ENCODE data around the gene ERN1. TPM values are rescaled to one million over a fixed set of nuclear protein-coding genes. Genes with fewer than 3 reads are reported as not detected.
A peak's percentile ranks its signal among the peaks of the same experiment; 100 is the strongest.

ERN1 gene
- total RNA-seq, 1 donor = 12.7 TPM

DNA sequence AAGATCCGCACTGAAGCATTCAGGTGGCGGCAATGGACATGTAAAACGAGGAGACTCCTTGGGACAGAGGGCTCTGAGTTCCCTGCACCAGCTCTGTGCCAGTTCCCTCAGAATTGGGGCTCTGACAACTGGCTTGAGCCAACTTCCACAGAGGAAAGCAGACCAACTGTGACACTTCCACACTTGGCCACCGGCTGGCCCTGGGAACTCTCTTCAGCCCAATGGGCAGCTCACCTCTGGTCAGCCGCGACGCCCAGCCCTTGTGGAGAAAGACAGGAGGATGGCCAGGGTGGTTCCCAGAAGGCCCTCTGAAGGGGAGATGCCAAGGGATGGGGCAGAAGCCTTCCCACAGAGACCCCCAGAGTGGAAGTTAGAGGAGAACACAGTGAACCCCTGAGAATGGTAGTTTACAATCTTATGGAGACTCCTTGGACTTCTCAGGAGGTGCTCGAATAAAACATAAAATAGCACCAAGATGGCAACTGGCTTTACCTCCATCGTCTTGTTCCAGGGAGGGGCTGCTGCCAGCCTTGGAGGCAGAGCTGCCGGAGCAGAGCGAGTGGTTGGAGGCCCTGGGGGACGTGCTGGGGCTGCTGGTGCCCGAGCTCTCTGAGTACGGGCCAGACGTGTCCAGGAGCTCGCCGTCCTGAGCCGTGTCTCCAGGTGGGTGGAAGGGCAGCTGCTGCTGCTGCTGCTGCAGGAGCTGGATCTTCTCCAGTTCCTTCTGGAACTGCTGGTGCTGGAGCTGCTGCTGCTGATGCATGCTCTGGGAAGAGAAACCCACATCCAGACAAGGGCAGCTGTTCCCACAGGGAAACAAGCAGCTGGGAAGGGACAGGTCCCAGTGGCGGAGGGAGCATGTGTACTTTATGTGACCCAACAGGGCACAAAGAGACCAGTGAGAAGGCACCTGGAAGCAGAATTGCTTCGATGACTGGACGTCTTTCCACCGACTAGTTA is 74.5 kb downstream of the ERN1 start:
- peak; percentile 81 for DNase-seq (ENCODE audit: insufficient read length, low spot score, missing footprints)
- TF ChIP-seq, protein P1, sequence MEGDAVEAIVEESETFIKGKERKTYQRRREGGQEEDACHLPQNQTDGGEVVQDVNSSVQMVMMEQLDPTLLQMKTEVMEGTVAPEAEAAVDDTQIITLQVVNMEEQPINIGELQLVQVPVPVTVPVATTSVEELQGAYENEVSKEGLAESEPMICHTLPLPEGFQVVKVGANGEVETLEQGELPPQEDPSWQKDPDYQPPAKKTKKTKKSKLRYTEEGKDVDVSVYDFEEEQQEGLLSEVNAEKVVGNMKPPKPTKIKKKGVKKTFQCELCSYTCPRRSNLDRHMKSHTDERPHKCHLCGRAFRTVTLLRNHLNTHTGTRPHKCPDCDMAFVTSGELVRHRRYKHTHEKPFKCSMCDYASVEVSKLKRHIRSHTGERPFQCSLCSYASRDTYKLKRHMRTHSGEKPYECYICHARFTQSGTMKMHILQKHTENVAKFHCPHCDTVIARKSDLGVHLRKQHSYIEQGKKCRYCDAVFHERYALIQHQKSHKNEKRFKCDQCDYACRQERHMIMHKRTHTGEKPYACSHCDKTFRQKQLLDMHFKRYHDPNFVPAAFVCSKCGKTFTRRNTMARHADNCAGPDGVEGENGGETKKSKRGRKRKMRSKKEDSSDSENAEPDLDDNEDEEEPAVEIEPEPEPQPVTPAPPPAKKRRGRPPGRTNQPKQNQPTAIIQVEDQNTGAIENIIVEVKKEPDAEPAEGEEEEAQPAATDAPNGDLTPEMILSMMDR (IDR thresholded peaks at IDR 0.05; ENCODE audit: extremely low read depth, low read depth, low read length) = no peak

DNA sequence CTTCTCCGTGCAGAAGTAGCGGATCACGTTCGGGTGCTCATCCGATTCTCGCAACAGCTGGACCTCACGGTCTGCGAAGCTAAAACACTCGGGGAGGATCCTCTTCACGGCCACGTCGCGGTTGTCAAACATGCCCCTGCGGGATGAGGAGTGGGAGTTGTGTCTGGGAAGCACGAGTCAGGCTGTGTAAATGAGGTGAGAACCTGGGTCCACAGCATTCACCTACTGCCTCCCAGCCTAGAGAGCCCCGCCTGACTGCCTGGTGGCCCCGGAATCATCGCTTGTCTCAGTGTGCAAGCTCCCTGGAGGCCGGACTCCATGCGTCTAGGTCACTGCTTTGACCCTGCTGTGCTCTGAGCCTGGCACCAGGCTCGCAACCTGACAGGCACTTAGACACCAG is 75.6 kb downstream of the ERN1 start:
- Histone ChIP-seq H4K20me1 (ENCODE audit: insufficient read depth, low read length) (no peaks in the 10 kb centered on the region), H3K9me3 (ENCODE audit: low read depth, low read length) (no peaks in the 10 kb centered on the region), H3K27ac (ENCODE audit: low read depth, low read length) (no peak overlapping the region), H3K27me3 (ENCODE audit: insufficient read depth, low read length) (no peaks in the 10 kb centered on the region), H3K4me3 (ENCODE audit: insufficient read depth, low read length) (no peak overlapping the region), H3K4me1 (ENCODE audit: insufficient read depth, low read length) (no peaks in the 10 kb centered on the region), H2AFZ (ENCODE audit: low read length) (no peak overlapping the region), H3K36me3 (ENCODE audit: insufficient read depth, low read length) (peaks cover 65% of the 10 kb centered on the region), H3K4me2 (ENCODE audit: insufficient read depth, low read length) (no peak overlapping the region), H3K79me2 (ENCODE audit: insufficient read depth, low read length) (no peaks in the 10 kb centered on the region)
- no peak for DNase-seq (ENCODE audit: insufficient read length, low spot score, missing footprints)
- TF ChIP-seq, protein P1 (IDR thresholded peaks at IDR 0.05; ENCODE audit: extremely low read depth, low read depth, low read length) = no peak

More for the DNA sequence above, 74.5 kb downstream of the ERN1 start:
- Histone ChIP-seq H4K20me1 (ENCODE audit: insufficient read depth, low read length) (no peaks in the 10 kb centered on the region), H3K27me3 (ENCODE audit: insufficient read depth, low read length) (no peaks in the 10 kb centered on the region), H3K9me3 (ENCODE audit: low read depth, low read length) (no peaks in the 10 kb centered on the region), H3K4me2 (ENCODE audit: insufficient read depth, low read length) (no peak overlapping the region), H3K4me3 (ENCODE audit: insufficient read depth, low read length) (no peak overlapping the region), H3K79me2 (ENCODE audit: insufficient read depth, low read length) (no peaks in the 10 kb centered on the region), H3K36me3 (ENCODE audit: insufficient read depth, low read length) (peaks cover 58% of the 10 kb centered on the region), H2AFZ (ENCODE audit: low read length) (no peak overlapping the region), H3K27ac (ENCODE audit: low read depth, low read length) (no peak overlapping the region), H3K4me1 (ENCODE audit: insufficient read depth, low read length) (no peaks in the 10 kb centered on the region)

DNA sequence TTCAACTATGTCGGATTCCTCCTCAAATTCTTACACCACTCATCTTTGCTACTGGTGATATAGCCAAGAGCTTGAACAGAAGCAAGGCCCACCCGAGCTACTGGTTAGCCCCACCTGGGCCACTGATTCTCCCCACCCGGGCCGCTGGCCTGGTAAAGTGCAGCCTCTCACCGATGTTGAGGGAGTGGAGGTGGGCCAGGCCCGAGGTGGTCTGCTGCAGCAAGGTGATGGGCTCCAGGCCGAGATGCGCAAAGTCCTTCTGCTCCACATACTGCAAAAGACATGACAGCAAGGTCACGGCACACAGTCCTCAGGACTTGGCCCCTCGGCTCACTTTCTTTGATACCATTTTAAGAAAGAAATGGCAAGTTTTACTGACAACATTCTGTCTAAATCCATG is 76.8 kb downstream of the ERN1 start:
- DNase-seq (ENCODE audit: insufficient read length, low spot score, missing footprints) = no peak
- Histone ChIP-seq H3K9me3 (ENCODE audit: low read depth, low read length) (no peaks in the 10 kb centered on the region), H3K36me3 (ENCODE audit: insufficient read depth, low read length) (peaks cover 68% of the 10 kb centered on the region), H3K27ac (ENCODE audit: low read depth, low read length) (no peak overlapping the region), H3K4me3 (ENCODE audit: insufficient read depth, low read length) (no peak overlapping the region), H2AFZ (ENCODE audit: low read length) (no peak overlapping the region), H3K27me3 (ENCODE audit: insufficient read depth, low read length) (no peaks in the 10 kb centered on the region), H3K4me1 (ENCODE audit: insufficient read depth, low read length) (no peaks in the 10 kb centered on the region), H3K79me2 (ENCODE audit: insufficient read depth, low read length) (no peaks in the 10 kb centered on the region), H4K20me1 (ENCODE audit: insufficient read depth, low read length) (no peaks in the 10 kb centered on the region), H3K4me2 (ENCODE audit: insufficient read depth, low read length) (no peak overlapping the region)
- TF ChIP-seq, protein P1 (IDR thresholded peaks at IDR 0.05; ENCODE audit: extremely low read depth, low read depth, low read length) = no peak

DNA sequence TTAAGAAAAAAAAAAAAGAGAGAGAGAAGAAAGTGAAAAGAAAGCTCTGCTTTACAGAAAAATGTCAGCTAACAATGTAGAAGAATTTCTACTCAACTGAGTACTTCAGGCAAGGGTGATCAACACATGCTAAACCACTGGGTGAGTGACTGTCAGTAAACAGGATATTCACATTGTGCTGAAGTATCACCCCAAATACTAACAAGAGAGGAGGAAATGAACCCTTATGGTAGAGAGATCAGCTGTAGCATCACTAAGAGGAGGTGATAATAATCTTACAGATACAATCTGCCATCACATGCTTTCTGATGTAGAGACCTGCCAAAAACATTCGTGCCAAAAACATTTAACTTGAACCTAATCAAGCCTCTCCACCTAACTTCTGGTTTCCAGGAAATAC is 78.8 kb downstream of the ERN1 start:
- Histone ChIP-seq H3K4me2 (ENCODE audit: insufficient read depth, low read length) (no peak overlapping the region), H4K20me1 (ENCODE audit: insufficient read depth, low read length) (no peaks in the 10 kb centered on the region), H3K4me1 (ENCODE audit: insufficient read depth, low read length) (no peaks in the 10 kb centered on the region), H3K79me2 (ENCODE audit: insufficient read depth, low read length) (no peaks in the 10 kb centered on the region), H2AFZ (ENCODE audit: low read length) (no peak overlapping the region), H3K36me3 (ENCODE audit: insufficient read depth, low read length) (peaks cover 68% of the 10 kb centered on the region), H3K4me3 (ENCODE audit: insufficient read depth, low read length) (no peak overlapping the region), H3K9me3 (ENCODE audit: low read depth, low read length) (no peaks in the 10 kb centered on the region), H3K27ac (ENCODE audit: low read depth, low read length) (no peak overlapping the region), H3K27me3 (ENCODE audit: insufficient read depth, low read length) (no peaks in the 10 kb centered on the region)
- DNase-seq (ENCODE audit: insufficient read length, low spot score, missing footprints) = no peak
- TF ChIP-seq, protein P1 (IDR thresholded peaks at IDR 0.05; ENCODE audit: extremely low read depth, low read depth, low read length) = no peak
